Measurements from ENCODE around the gene FOXN1. TPM values are rescaled to one million over a fixed set of nuclear protein-coding genes. Genes with fewer than 3 reads are reported as not detected.

The FOXN1 gene
- polyA plus RNA-seq, 1 of the 3 experiments (the other 2 are of a cell fraction) = not detected

DNA sequence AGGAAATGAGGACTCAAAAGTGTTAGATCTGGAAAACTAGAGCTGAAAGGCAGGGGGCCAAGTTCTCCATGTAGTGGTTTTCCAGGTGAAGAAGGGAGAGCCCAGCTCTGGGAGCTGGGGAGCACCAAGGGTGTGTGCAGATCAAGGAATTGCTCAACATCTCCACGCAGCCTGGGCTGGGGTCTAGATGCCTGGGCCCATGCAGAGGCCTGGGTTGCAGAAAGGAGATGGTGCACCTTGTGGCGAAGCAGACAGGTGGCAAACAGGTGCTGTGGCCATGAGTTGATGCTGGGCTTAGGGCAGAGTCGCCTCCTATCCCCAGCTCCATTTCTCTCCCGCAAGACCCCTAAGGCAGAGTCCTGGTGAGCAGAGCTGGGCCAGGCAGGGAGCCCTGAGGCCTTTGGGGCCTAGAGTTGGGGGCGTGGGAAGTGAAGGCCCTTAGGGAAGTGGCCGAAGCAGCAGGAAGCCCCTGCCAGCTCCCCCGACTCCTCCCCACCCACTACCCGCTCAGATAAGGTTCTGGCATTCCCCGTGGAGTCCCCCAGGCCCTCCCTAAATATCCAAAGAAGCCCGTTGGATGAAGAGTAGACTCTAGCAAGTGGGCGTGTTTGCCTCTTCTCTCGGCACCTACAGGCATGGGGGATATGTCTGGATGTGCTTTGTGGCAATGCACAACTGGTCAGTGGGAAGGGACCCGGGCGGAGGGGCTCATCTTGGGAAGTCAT, 777 bp downstream of the FOXN1 start:
- Histone ChIP-seq H3K27ac (ENCODE audit: low read depth in 2 of 2, low read length in 1 of 2) (no peak overlapping the region), H3K27me3 (ENCODE audit: insufficient read depth) (peaks cover 19% of the 10 kb centered on the region), H3F3A (replicated peaks; ENCODE audit: insufficient read depth) (no peaks in the 10 kb centered on the region), H2AFZ (ENCODE audit: low read depth) (no peak overlapping the region), H3K4me2 (no peak overlapping the region), H3K79me2 (ENCODE audit: insufficient read depth) (no peaks in the 10 kb centered on the region), H3K4me3 (ENCODE audit: low read depth in 2 of 2, low read length in 1 of 2) (no peak overlapping the region), H3K9me3 (no peaks in the 10 kb centered on the region), H3K36me3 (replicated peaks in 1 of 2; ENCODE audit: control insufficient read depth in 1 of 2, insufficient read depth in 2 of 2, low read length in 1 of 2) (no peaks in the 10 kb centered on the region), H4K20me1 (ENCODE audit: insufficient read depth) (no peaks in the 10 kb centered on the region), H3K9me2 (no peaks in the 10 kb centered on the region), H3K9ac (no peak overlapping the region), H3K4me1 (ENCODE audit: control insufficient read depth in 1 of 2, insufficient read depth in 2 of 2, low read depth in 1 of 2, low read length in 1 of 2) (no peaks in the 10 kb centered on the region)
- WGBS (ENCODE audit: low lambda C conversion rate) = 47% methylated on average over 13 of the region's 14 CpGs
- CTCF ChIA-PET = interaction anchor here (1.3 to 2.9 kb wide), 3 partner anchors 12 to 40 kb away, joined by 3 to 13 read pairs (median 6); no protein-coding TSS in a partner anchor
- POLR2A ChIA-PET = no interaction called here
- DNase-seq = no peak
- TF ChIP-seq, protein P1, sequence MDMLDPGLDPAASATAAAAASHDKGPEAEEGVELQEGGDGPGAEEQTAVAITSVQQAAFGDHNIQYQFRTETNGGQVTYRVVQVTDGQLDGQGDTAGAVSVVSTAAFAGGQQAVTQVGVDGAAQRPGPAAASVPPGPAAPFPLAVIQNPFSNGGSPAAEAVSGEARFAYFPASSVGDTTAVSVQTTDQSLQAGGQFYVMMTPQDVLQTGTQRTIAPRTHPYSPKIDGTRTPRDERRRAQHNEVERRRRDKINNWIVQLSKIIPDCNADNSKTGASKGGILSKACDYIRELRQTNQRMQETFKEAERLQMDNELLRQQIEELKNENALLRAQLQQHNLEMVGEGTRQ (IDR thresholded peaks at IDR 0.05; ENCODE audit: borderline replicate concordance, low read depth, low read length) = no peak
- no peak for TF ChIP-seq POLR2AphosphoS5 (IDR thresholded peaks at IDR 0.05; ENCODE audit: low read depth, low read length)
- TF ChIP-seq, protein P2, sequence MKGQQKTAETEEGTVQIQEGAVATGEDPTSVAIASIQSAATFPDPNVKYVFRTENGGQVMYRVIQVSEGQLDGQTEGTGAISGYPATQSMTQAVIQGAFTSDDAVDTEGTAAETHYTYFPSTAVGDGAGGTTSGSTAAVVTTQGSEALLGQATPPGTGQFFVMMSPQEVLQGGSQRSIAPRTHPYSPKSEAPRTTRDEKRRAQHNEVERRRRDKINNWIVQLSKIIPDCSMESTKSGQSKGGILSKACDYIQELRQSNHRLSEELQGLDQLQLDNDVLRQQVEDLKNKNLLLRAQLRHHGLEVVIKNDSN (IDR thresholded peaks at IDR 0.05; ENCODE audit: borderline replicate concordance, low read depth) = no peak

DNA sequence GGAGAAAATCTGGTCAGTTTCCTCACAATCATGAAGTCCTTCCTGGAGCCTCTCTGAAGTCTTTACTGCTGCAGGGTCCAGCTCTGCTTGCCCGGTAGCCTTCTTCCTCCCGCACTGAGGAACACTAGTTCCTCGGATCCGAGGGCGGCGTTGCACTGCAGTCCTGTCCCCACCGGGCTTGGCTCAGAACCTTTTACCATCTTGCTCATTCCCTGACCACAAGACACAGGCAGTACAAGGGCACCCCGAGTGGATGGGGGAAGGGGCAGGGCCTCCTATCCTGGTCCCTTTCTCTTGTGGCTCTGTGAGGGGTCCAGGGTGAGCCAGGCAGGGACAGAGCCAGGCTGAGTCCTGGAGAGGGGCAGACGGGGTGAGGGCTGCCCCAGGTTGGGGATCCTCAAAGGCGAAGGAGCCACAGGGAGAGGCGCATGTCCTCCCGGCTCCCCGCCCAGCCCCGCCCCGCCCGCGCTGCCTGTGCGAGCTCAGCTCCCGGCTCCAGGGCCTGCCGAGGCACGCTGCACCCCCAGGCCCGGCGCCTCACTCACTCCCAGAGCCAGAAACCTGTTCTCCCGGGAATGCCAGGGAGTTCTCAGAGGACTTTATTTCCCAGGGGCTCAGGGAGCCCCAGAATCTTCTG, 1.5 kb downstream of the FOXN1 start:
- POLR2A ChIA-PET = no interaction called here
- no peaks in the 10 kb centered on the region for H3K9me3 ChIP-seq
- peaks cover 26% of the 10 kb centered on the region for H3K27me3 ChIP-seq (ENCODE audit: insufficient read depth)
- no peak overlapping the region for H3K9ac ChIP-seq
- 61% methylated on average over 6 of the region's 24 CpGs for WGBS (ENCODE audit: low lambda C conversion rate)
- H3K36me3 ChIP-seq (replicated peaks in 1 of 2; ENCODE audit: control insufficient read depth in 1 of 2, insufficient read depth in 2 of 2, low read length in 1 of 2) = no peaks in the 10 kb centered on the region
- CTCF ChIA-PET = interaction anchor here (0.7 to 2.9 kb wide), 3 partner anchors 13 to 136 kb away, joined by 3 to 13 read pairs (median 5); no protein-coding TSS in a partner anchor
- no peaks in the 10 kb centered on the region for H3F3A ChIP-seq (replicated peaks; ENCODE audit: insufficient read depth)
- H3K27ac ChIP-seq (ENCODE audit: low read depth in 2 of 2, low read length in 1 of 2) = no peak overlapping the region
- TF ChIP-seq RAD21 (IDR thresholded peaks at IDR 0.05; ENCODE audit: low read length) (no peak), POLR2AphosphoS5 (IDR thresholded peaks at IDR 0.05; ENCODE audit: low read depth, low read length) (no peak), MEF2A (IDR thresholded peaks at IDR 0.05; ENCODE audit: borderline replicate concordance, low read depth) (no peak), CHD2 (IDR thresholded peaks at IDR 0.05; ENCODE audit: low read length, partially characterized antibody) (no peak), ELF1 (IDR thresholded peaks at IDR 0.05) (no peak), EP300 (IDR thresholded peaks at IDR 0.05; ENCODE audit: borderline replicate concordance in 1 of 2, low read depth in 1 of 2, low read length in 1 of 2) (no peak), YY1 (IDR thresholded peaks at IDR 0.05; ENCODE audit: low read depth) (no peak), TEAD4 (IDR thresholded peaks at IDR 0.05; ENCODE audit: borderline replicate concordance, insufficient read depth) (no peak), SMC3 (IDR thresholded peaks at IDR 0.05; ENCODE audit: low read depth, low read length) (no peak)
- TF ChIP-seq, protein P3, sequence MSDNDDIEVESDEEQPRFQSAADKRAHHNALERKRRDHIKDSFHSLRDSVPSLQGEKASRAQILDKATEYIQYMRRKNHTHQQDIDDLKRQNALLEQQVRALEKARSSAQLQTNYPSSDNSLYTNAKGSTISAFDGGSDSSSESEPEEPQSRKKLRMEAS (IDR thresholded peaks at IDR 0.05; ENCODE audit: low read depth) = no peak
- TF ChIP-seq, protein P4, sequence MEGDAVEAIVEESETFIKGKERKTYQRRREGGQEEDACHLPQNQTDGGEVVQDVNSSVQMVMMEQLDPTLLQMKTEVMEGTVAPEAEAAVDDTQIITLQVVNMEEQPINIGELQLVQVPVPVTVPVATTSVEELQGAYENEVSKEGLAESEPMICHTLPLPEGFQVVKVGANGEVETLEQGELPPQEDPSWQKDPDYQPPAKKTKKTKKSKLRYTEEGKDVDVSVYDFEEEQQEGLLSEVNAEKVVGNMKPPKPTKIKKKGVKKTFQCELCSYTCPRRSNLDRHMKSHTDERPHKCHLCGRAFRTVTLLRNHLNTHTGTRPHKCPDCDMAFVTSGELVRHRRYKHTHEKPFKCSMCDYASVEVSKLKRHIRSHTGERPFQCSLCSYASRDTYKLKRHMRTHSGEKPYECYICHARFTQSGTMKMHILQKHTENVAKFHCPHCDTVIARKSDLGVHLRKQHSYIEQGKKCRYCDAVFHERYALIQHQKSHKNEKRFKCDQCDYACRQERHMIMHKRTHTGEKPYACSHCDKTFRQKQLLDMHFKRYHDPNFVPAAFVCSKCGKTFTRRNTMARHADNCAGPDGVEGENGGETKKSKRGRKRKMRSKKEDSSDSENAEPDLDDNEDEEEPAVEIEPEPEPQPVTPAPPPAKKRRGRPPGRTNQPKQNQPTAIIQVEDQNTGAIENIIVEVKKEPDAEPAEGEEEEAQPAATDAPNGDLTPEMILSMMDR (IDR thresholded peaks at IDR 0.05) = no peak
- H3K4me2 ChIP-seq = no peak overlapping the region
- no peak overlapping the region for H2AFZ ChIP-seq (ENCODE audit: low read depth)
- H3K9me2 ChIP-seq = no peaks in the 10 kb centered on the region
- no peak overlapping the region for H3K4me3 ChIP-seq (ENCODE audit: low read depth in 2 of 2, low read length in 1 of 2)
- no peak for DNase-seq
- no peaks in the 10 kb centered on the region for H3K4me1 ChIP-seq (ENCODE audit: control insufficient read depth in 1 of 2, insufficient read depth in 2 of 2, low read depth in 1 of 2, low read length in 1 of 2)
- H3K79me2 ChIP-seq (ENCODE audit: insufficient read depth) = no peaks in the 10 kb centered on the region
- H4K20me1 ChIP-seq (ENCODE audit: insufficient read depth) = no peaks in the 10 kb centered on the region
